Measurements from ENCODE around the gene ARHGAP15.

- TF ChIP-seq ZNF274 (IDR thresholded peaks at IDR 0.05; ENCODE audit: low read depth, low read length): no peak
- no peak for TF ChIP-seq SUZ12 (IDR thresholded peaks at IDR 0.05; ENCODE audit: extremely low read depth, insufficient read depth, insufficient read length)
- no peak for TF ChIP-seq YY1 (IDR thresholded peaks at IDR 0.05; ENCODE audit: insufficient read depth, insufficient read length)
Observed at GRCh38 chr2:143762176-143762928, 633.1 kb downstream of the ARHGAP15 start.

Data from NT2/D1 (cell line).